Neural progenitor cell (in vitro differentiated cells): ENCODE results near the gene TEX35.

Experiments used
- EZH2 ChIP-seq: fragments of 200-600 bp; sonication (generic); IDR thresholded peaks from 2 replicates; pipeline ENCODE4 v1.6.1; 2017; ENCODE audit warnings: antibody characterized with exemption, mild to moderate bottlenecking, moderate library complexity
- EZH2phosphoT487 ChIP-seq: fragments of 200-600 bp; sonication (generic); IDR thresholded peaks from 2 replicates; pipeline ENCODE4 v1.6.1; 2017; ENCODE audit warnings: antibody characterized with exemption
- TF ChIP-seq, protein P1 (sequence below): fragments of 200-600 bp; sonication (generic); IDR thresholded peaks from 2 replicates; pipeline ENCODE4 v1.5.1; 2017; ENCODE audit warnings: antibody characterized with exemption, mild to moderate bottlenecking

GRCh38 chr1:178551940-178552339 lies 39.0 kb downstream of the TEX35 start:
- TF ChIP-seq EZH2 (no peak), EZH2phosphoT487 (no peak)
- TF ChIP-seq, protein P1, sequence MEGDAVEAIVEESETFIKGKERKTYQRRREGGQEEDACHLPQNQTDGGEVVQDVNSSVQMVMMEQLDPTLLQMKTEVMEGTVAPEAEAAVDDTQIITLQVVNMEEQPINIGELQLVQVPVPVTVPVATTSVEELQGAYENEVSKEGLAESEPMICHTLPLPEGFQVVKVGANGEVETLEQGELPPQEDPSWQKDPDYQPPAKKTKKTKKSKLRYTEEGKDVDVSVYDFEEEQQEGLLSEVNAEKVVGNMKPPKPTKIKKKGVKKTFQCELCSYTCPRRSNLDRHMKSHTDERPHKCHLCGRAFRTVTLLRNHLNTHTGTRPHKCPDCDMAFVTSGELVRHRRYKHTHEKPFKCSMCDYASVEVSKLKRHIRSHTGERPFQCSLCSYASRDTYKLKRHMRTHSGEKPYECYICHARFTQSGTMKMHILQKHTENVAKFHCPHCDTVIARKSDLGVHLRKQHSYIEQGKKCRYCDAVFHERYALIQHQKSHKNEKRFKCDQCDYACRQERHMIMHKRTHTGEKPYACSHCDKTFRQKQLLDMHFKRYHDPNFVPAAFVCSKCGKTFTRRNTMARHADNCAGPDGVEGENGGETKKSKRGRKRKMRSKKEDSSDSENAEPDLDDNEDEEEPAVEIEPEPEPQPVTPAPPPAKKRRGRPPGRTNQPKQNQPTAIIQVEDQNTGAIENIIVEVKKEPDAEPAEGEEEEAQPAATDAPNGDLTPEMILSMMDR = no peak
